ENCODE results near the gene XPOT. TPM values are rescaled to one million over a fixed set of nuclear protein-coding genes. Genes with fewer than 3 reads are reported as not detected.
A peak's percentile ranks its signal among the peaks of the same experiment; 100 is the strongest.

XPOT gene
- total RNA-seq, 1 experiment from 2014 or later: 155 TPM

GRCh38 chr12:64402181-64402580 is 2.0 kb upstream of the XPOT start:
- H3K4me3 ChIP-seq (ENCODE audit: low read depth in 2 of 2, low read length in 2 of 2): no peak overlapping the region
- intact Hi-C loops (cut with micrococcal nuclease; ENCODE audit: unreplicated experiment) (no loop called here), in situ Hi-C loops (cut with HindIII; ENCODE audit: low pct_unique_long_range_greater_than_20kb, low sequenced_read_pairs) (no loop called here)
- peaks cover 2% of the 10 kb centered on the region; the same call in 1 of the 2 replicates for H3K36me3 ChIP-seq (ENCODE audit: control insufficient read depth, insufficient read depth, low read length)
- H3K9me3 ChIP-seq (ENCODE audit: control insufficient read depth, insufficient read depth, low read depth, low read length): no peaks in the 10 kb centered on the region
- ChIA-PET CTCF (no interaction called here), POLR2A (no interaction called here)
- no peak overlapping the region for H3K27ac ChIP-seq (ENCODE audit: low read length)
- no TSS peak for BruUV-seq (replicated peaks)
- H3K27me3 ChIP-seq (ENCODE audit: control insufficient read depth, insufficient read depth, low read length): no peaks in the 10 kb centered on the region
- no peak for DNase-seq (ENCODE audit: low read depth, low spot score)
- peaks cover 7% of the 10 kb centered on the region; the same call in 1 of the 2 replicates for H3K4me1 ChIP-seq (ENCODE audit: control insufficient read depth, insufficient read depth, low read length)
- TF ChIP-seq TCF7L2 (IDR thresholded peaks at IDR 0.05; ENCODE audit: low read depth, low read length): no peak
- ATAC-seq: no peak

DNA sequence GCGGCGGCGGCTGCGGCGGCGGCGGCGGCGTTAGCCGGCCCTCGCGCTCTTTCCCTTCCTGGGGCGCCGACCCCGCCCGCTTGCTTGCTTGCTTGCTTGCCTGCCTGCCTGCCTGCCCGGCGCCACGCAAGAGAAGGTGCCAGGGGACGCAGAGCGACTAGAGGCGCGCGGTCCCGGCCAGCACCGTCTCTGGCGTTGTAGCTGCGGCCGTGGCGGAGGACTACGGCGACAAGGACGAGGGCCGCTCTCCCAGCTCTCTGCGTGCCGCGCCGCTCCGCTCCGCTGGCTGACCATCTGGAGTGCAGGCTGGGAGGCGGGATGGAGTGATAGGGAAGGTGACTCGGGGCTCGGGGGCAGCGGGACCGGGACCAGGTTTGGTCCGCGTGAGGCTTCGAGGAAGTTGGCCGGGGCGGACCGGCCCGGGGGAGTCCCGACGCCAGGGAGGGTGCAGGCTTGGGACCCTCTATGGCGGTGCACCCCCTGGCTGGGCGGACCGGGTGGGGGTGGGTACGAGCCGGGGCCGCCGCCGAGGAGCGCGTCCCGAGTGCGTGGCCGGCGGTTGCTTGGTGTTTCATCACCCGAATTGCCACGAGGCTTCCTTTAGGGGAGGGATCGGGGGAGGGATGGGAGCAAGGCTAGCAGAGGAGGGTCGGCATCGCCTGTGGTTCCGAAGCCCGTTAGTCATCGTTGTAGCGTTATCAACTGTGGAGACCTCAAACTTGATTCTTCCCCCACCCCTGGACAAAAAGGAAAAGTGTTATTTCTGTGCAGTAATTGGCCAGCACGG is 471 bp downstream of the XPOT start:
- ChIA-PET POLR2A (interaction anchor here (0.5 to 0.6 kb wide), 2 partner anchors 11 to 1756 kb away, joined by 3 to 4 read pairs; no protein-coding TSS in a partner anchor), CTCF (no interaction called here)
- no peaks in the 10 kb centered on the region for H3K27me3 ChIP-seq (ENCODE audit: control insufficient read depth, insufficient read depth, low read length)
- DNase-seq (ENCODE audit: low read depth, low spot score) (no peak), ATAC-seq (peak; percentile 73)
- no peak for TF ChIP-seq CTCF (IDR thresholded peaks at IDR 0.05)
- 0 out of 2 replicates have a peak, but pooled peaks have one; percentile 85 for TF ChIP-seq SIN3A (IDR thresholded peaks at IDR 0.05; ENCODE audit: borderline replicate concordance, insufficient read depth, low read depth, low read length)
- no peak for TF ChIP-seq REST (IDR thresholded peaks at IDR 0.05; ENCODE audit: insufficient read depth in 1 of 2, low read depth in 2 of 2, low read length in 1 of 2)
- peak; percentile 35 for TF ChIP-seq POLR2AphosphoS5 (IDR thresholded peaks at IDR 0.05; ENCODE audit: low read depth, low read length)
- in situ Hi-C loops (cut with HindIII; ENCODE audit: low pct_unique_long_range_greater_than_20kb, low sequenced_read_pairs): no loop called here
- H3K9me3 ChIP-seq (ENCODE audit: control insufficient read depth, insufficient read depth, low read depth, low read length): no peaks in the 10 kb centered on the region
- H3K4me3 ChIP-seq (ENCODE audit: low read depth in 2 of 2, low read length in 2 of 2): peak overlapping the region; percentile 89 to 97
- H3K36me3 ChIP-seq (ENCODE audit: control insufficient read depth, insufficient read depth, low read length): peaks cover 2% of the 10 kb centered on the region
- no TSS peak for BruUV-seq (replicated peaks)
- intact Hi-C loops (cut with micrococcal nuclease; ENCODE audit: unreplicated experiment): no loop called here
- H3K4me1 ChIP-seq (ENCODE audit: control insufficient read depth, insufficient read depth, low read length): peaks cover 7% of the 10 kb centered on the region; the same call in 1 of the 2 replicates
- peak overlapping the region; percentile 98 for H3K27ac ChIP-seq (ENCODE audit: low read length)
